Activated naive CD4-positive, alpha-beta T cell treated with anti-CD3 and anti-CD28 coated beads, Interleukin-2, amount 50 U/mL, for 72 hours (primary cell): ENCODE measurements around the gene CTNS. TPM values are rescaled to one million over a fixed set of nuclear protein-coding genes. Genes with fewer than 3 reads are reported as not detected.
"Not testable (repeated sequence)": the region's sequence is repeated elsewhere in the genome, so short reads cannot be mapped to it uniquely, and the experiment has no call there.

ENCODE experiments used
- ATAC-seq, 2 donors: fragments of 150-1000 bp; cut with Tn5 transposase; 2 replicates each; pipeline ENCODE4 v1.10.0; 2021; ENCODE audit warnings: mild to moderate bottlenecking in 2 of 2, moderate library complexity in 2 of 2
- DNase-seq, 2 donors: peaks; one replicate each; pipeline ENCODE4 v3.0.0; 2021 to 2022; ENCODE audit warnings: low spot score in 2 of 2
- H3K27ac Mint-ChIP-seq, 2 donors: one replicate each; pipeline ENCODE4 v1.8.0; 2022; ENCODE audit warnings: mild to moderate bottlenecking in 2 of 2, mixed read lengths in 2 of 2
- H3K36me3 Mint-ChIP-seq, 2 donors: one replicate each; pipeline ENCODE4 v1.8.0; 2022; ENCODE audit warnings: mixed read lengths in 2 of 2
- H3K9me3 Mint-ChIP-seq, 2 donors: one replicate each; pipeline ENCODE4 v1.8.0; 2022; ENCODE audit warnings: mixed read lengths in 2 of 2
- total RNA-seq, 2 donors: library from RNA; stranded (reverse); gene quantifications; one replicate each; pipeline ENCODE4 v1.2.3, GENCODE V29; 2022

The CTNS gene
- total RNA-seq, 2 donors from 2014 or later: 4.9 to 8.7 TPM

DNA sequence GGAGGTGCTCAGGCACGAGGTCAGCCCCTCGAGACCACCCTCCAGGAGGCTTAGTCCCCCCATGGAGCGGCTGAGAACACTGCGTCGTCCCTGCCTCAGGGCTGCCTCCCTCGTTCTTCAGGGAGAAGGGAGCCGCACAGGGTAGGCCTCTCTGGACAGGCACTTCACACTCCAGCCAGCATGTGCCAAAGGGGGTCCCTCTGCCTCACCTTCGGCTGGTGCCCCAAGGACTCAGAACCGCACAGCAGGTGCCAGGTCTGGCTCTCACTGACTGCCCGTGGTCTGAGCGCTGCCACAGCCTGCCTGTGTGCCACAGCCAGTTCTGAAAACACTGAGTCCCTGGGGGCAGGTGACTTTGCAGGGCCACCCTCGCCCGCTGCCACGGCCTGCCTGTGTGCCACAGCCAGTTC is 52.3 kb downstream of the CTNS start:
- peaks cover 6 to 7% of the 10 kb centered on the region in 2 donors for H3K36me3 Mint-ChIP-seq
- no peaks in the 10 kb centered on the region for H3K9me3 Mint-ChIP-seq
- no peak for DNase-seq
- no peak for ATAC-seq
- H3K27ac Mint-ChIP-seq: no peak overlapping the region

DNA sequence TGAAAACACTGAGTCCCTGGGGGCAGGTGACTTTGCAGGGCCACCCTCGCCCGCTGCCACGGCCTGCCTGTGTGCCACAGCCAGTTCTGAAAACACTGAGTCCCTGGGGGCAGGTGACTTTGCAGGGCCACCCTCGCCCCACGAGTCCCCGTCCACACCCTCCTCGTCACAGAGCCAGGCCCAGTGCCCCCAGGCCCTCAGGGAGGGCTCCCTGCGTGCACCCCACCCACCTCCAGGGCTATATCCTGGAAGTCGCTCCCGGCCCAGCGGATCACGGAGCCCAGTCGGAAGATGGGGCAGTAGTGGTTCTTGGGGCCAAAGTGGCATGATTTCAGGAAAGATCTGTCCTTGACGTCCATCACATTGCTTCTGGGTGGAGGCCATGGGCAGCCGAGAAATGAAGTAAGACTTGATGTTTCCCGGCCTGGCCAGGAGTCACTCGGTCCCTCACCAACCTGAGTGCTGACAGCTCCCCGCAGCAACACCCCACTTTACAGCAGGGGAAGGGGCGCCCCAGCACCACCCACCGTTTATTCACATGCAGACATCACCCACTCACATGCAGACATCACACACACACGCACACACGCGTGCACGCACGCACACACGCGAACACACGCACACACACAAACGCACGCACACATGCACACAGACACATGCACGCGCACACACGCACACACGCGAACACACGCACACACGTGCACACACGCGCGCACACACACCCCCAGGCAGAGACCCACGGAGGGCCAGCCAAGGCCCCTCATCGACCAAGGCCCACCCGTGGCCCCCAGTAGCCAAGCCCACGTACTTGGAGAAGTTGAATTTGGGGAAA is 52.9 kb downstream of the CTNS start:
- ATAC-seq: no peak
- Mint-ChIP-seq H3K9me3 (no peaks in the 10 kb centered on the region), H3K27ac (peak overlapping the region in 1 of 2 donors; percentile 36), H3K36me3 (peaks cover 6 to 9% of the 10 kb centered on the region in 2 donors)
- DNase-seq: no peak

DNA sequence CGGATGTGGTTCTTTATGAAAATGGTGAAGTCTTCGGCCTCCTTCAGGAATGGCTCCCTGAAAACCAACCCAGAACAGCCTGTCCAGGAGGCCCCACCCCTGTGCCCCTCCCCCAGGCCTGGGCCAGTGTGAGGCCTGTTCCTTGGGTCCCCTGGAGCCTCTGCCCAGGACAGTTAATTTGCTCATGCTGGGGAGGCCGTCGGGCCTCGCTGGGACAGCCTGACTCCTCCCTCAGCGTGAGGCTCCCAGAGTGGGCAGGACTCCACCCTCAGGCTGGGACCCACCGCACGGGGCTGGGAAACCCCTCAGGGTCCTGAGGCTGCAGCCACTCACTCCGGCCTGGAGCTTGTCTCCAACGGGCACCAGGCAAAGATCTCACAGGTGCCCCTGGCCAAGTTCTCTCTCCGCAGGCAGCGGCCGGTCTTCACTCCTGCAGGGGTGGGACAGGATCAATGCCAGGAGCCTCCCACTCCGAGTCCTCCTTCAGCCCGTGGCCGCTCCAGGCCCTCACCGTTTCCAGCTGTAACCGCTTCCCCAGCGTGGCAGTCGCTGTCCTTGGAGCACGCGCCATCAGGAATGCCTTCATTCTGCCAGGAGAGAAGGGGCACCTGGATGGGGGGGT is 53.6 kb downstream of the CTNS start:
- DNase-seq: no peak

DNA sequence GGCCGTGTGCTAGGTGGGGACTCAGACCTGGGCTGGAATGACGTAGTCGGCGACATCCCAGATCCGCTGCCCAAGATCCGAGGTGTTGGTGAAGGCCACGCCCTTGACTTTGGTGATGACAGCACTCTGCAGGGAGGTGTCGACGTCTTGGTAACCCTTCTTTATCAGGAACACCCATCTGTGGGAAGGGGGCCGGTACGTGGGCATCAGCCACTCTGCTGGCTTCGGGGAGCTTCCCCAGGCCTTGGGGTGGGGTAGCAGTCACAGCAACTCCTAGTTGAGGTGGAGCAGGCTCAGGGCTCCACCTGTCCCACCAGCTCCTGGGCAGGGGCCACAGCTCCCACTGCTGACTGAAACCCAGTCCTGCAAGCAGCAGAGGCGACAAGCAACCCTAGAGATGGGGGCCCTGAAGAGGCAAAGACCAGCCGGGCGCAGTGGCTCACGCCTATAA is 55.1 kb downstream of the CTNS start:
- H3K36me3 Mint-ChIP-seq: peaks cover 6 to 13% of the 10 kb centered on the region in 2 donors
- ATAC-seq: no peak
- no peak for DNase-seq
- no peaks in the 10 kb centered on the region for H3K9me3 Mint-ChIP-seq
- no peak overlapping the region for H3K27ac Mint-ChIP-seq

More for the DNA sequence above, 53.6 kb downstream of the CTNS start:
- Mint-ChIP-seq H3K27ac (no peak overlapping the region), H3K36me3 (peaks cover 6 to 13% of the 10 kb centered on the region in 2 donors), H3K9me3 (no peaks in the 10 kb centered on the region)
- no peak for ATAC-seq

DNA sequence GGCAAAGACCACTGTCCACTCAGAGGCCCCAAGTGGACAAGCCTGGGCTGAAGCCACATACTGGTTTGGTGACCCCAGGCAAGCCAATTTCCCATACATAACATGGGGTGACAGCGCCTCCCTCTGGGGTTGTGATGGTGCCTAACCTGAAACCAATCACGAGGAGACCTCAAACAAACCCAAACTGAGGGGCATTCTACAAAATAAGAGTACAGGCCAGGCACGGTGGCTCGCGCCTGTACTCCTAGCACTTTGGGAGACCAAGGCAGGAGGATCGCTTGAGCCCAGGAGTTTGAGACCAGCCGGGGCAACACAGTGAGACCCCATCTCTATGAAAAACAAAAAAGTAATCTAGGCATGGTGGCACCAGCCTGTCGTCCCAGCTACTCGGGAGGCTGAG is 55.8 kb downstream of the CTNS start:
- no peak for ATAC-seq
- Mint-ChIP-seq H3K27ac (no peak overlapping the region), H3K36me3 (peaks cover 6 to 14% of the 10 kb centered on the region in 2 donors), H3K9me3 (no peaks in the 10 kb centered on the region)
- no peak for DNase-seq

DNA sequence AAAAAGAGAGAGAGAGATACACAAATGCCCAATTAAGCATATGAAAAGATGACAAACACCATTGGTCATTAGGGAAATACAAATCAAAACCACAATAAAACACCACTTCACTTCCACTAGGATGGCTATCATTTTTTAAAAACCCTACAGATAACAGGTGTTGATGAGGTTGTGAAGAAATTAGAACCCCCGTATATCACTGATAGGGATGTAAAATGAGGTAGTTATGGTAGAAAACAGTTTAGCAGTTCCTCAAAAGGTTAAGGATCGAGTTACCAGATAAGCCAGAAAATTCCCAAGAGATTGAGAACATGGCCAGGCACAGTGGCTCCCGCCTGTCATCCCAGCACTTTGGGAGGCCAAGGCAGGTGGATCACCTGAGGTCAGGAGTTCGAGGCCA is 56.6 kb downstream of the CTNS start:
- H3K27ac Mint-ChIP-seq: no peak overlapping the region
- DNase-seq (no peak), ATAC-seq (no peak)
- peaks cover 0 to 4% of the 10 kb centered on the region in 2 donors for H3K9me3 Mint-ChIP-seq
- H3K36me3 Mint-ChIP-seq: peaks cover 6 to 21% of the 10 kb centered on the region in 2 donors

DNA sequence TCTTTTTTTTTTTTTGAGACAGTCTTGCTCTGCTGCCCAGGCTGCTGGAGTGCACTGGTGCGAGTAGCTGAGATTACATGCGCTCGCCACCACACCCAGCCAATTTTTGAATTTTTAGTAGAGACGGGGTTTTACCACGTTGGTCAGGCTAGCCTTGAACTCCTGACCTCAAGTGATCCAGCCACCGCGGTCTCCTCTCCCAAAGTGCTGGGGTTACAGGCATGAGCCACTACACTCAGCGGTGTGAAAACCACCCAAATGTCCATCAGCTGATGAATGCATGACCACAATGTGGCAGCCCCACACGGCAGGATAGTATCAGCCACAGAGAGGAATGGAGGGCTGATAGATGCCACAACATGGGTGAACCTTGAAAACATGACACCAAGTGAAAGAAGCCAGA is 57.3 kb downstream of the CTNS start:
- peak in 1 of 2 donors; percentile 90 for DNase-seq
- peaks cover 0 to 4% of the 10 kb centered on the region in 2 donors for H3K9me3 Mint-ChIP-seq
- peaks cover 6 to 21% of the 10 kb centered on the region in 2 donors for H3K36me3 Mint-ChIP-seq
- peak; percentile 36 to 87 for ATAC-seq
- peak overlapping the region in 1 of 2 donors; percentile 75 for H3K27ac Mint-ChIP-seq

DNA sequence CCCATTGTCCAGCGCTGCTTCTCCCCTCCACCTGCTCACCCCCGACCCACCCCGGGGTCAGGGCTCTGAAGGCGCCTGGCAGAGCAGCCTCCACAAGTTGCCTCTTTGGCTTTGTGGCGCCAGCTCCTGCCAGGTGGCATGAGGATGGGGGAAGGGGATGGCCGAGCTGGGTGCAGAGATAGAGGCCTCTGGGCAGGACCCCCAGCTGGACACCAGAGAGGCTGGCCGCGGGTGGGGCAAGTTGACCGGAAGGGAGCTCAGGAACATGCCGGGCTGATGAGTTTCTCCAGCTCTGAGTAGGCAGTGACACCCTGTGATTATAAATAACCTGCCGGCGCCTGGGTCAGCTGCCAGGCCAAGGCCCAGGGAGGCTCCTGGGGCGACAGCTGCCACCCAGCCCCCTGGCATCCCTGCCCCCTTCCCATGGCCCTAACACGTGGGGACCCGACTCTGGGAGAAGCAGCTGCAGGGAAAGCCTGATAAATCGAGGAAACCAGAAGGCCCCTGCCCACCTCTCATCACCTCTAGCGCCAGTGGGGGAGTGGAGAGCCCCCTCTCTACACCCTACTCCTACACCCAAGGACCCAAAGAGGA is 58.7 kb downstream of the CTNS start:
- DNase-seq (no peak), ATAC-seq (peak; percentile 30 to 46)
- peaks cover 6 to 21% of the 10 kb centered on the region in 2 donors for H3K36me3 Mint-ChIP-seq
- H3K9me3 Mint-ChIP-seq: peaks cover 0 to 4% of the 10 kb centered on the region in 2 donors
- H3K27ac Mint-ChIP-seq: peak overlapping the region in 1 of 2 donors; percentile 75

DNA sequence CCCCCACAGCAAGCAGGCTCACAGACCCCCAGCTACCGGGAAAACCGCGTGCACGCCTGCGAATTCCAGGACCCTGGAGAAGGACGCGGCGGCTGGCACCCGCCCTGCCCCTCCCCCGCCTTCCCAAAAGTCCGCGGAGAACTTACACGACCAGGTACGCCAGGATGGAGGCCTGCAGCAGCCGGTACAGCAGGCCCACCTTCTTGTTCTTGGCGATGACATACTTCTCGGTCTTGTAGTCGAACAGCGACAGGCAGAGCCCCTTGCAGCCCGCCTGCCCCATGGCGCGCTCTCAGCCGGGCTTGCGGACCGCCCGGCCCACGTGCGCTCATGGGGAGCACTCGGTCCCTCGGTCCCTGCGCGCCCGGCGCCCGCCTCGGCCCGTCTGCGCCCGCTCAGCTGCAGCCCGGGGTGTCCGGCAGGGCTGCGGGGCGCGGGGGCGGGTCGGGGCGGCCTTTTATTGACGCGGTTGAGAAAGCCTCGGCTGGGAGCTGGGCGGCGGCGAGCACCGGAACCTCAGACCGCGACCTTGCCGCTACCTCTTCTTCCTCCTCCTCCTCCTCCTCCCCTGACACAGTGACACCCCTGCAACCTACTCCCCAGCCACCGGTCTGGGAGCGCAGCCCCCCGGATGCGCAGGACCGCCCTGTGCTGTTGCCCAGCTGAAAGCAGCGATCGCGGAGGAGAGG is 59.3 kb downstream of the CTNS start, which contains the start of gene P2RX5:
Gene P2RX5 (minus strand): TSS at position 433 of the 689 bp plus-strand sequence. CDS start 150 bp downstream, at position 283.
- peak within 1 kb of the TSS; percentile 75 to 89 for H3K27ac Mint-ChIP-seq

DNA sequence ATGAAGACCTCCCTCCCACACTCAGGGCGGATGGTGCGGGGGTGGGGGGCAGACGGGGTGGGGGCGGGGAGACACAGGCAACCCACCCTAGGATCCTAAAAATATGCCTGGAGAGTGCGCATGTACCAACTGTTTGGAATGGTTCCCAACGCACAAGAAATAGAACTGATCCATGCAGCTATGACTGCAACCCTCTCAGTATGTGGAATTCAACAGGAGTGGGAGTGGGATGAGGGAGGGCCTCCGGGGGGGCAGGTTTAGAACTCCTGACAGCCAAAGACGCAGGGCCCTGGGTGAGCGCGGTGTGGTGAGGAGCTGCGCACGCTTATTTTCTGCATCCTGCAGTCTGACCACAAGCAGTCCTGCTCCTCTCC is 60.5 kb downstream of the CTNS start:
- H3K36me3 Mint-ChIP-seq: peaks cover 5 to 25% of the 10 kb centered on the region in 2 donors
- ATAC-seq (no peak), DNase-seq (no peak)
- peaks cover 0 to 12% of the 10 kb centered on the region in 2 donors for H3K9me3 Mint-ChIP-seq
- no peak overlapping the region for H3K27ac Mint-ChIP-seq

More for the DNA sequence above, 59.3 kb downstream of the CTNS start, which contains the start of gene P2RX5:
- peak; percentile 45 to 79 for DNase-seq
- Mint-ChIP-seq H3K36me3 (peaks cover 5 to 22% of the 10 kb centered on the region in 2 donors), H3K9me3 (peaks cover 0 to 7% of the 10 kb centered on the region in 2 donors)
- peak; percentile 62 to 73 for ATAC-seq

DNA sequence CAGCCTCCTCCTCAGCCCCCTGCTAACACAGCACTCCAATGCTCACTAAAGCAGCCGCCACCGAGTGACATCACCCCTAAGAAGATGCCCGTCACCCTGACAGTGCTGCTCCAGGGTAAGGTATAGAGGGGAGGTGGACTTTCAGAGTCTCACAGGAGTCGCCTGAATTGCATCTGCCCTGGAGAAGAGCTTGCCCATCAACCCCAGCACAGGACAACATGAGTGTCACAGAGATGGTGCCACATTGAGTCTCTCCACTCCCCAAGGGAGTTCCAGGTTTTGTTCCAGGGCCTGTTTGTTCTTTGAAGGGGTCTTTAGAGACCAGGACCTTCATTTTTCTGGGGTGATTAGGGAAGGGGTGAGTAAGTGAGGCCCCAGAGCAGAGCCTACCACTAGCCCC is 61.6 kb downstream of the CTNS start:
- ATAC-seq: no peak
- DNase-seq: no peak
- Mint-ChIP-seq H3K9me3 (peaks cover 7 to 20% of the 10 kb centered on the region in 2 donors), H3K36me3 (peaks cover 15 to 35% of the 10 kb centered on the region in 2 donors), H3K27ac (no peak overlapping the region)

DNA sequence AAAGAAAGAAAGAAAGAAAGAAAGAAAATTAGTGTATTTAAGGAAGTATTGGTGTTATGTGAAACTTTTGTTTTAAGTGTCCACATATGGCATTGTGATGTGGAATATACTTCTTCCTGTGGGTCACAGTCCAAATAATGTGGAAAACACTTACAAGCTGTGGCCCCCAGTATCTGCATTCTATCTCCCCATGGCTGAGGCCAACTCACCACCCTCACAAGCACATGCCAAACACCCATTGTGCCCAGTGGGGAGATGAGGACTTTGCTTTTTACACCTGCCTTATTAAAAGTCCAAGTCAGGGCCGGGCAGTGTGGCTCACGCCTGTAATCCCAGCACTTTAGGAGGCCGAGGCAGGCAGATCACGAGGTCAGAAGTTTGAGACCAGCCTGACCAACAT is 63.4 kb downstream of the CTNS start:
- peaks cover 7 to 20% of the 10 kb centered on the region in 2 donors for H3K9me3 Mint-ChIP-seq

DNA sequence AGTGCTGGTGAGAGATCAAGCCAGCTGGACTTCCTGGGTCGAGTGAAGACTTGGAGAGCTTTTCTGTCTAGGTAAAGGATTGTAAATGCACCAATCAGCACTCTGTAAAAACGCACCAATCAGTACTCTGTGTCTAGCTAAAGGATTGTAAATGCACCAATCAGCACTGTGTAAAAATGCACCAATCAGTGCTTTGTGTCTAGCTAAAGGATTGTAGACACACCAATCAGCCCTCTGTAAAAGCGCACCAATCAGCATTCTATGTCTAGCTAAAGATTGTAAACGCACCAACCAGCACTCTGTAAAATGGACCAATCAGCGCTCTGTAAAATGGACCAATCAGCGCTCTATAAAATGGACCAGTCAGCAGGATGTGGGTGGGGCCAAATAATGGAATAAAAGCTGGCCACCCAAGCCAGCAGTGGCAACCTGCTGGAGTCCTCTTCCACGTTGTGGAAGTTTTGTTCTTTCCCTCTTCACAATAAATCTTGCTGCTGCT is 65.5 kb downstream of the CTNS start:
- DNase-seq, ATAC-seq, H3K27ac Mint-ChIP-seq: not testable (repeated sequence)
- H3K36me3 Mint-ChIP-seq: peaks cover 15 to 29% of the 10 kb centered on the region in 2 donors
- H3K9me3 Mint-ChIP-seq: peaks cover 7 to 20% of the 10 kb centered on the region in 2 donors

More for the DNA sequence above, 63.4 kb downstream of the CTNS start:
- DNase-seq: no peak
- Mint-ChIP-seq H3K36me3 (peaks cover 15 to 29% of the 10 kb centered on the region in 2 donors), H3K27ac (no peak overlapping the region)
- no peak for ATAC-seq

DNA sequence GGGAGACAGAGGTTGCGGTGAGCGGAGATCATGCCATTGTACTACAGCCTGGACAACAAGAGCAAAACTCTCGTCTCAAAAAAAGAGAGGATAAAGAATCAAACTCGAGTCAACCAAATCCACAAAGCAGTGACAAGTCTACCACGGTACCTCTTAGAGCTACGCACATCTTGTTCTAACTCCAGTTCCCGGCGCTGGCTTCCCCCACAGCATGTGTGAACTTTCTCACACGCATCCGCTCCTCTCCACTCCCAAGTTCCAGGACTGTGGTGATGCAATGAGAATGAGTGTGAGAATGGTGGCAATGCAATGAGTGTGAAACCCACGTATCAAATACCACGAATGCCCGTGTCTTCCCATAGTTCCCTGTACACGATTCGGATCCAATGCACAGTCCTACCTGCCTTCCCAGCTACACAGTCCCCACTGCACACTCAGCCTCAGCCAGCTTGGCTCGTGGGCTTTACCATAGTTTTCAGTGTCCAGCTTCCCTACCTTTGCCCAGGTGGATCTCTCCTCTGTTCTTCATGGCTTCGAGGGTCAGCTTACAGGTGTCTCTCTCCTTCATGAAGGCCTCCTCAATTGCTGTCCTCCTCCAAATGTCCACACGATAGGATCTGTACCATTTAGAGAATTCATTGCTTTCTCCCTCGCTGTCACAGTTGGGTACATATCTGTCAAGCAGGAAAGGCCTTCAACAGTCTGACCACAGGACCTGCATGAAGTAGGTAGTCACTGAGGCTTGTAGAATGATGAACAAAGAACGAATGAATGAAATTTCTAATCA is 68.6 kb downstream of the CTNS start:
- Mint-ChIP-seq H3K36me3 (peaks cover 15 to 34% of the 10 kb centered on the region in 2 donors), H3K27ac (peak overlapping the region in 1 of 2 donors; percentile 59), H3K9me3 (peaks cover 7 to 16% of the 10 kb centered on the region in 2 donors)
- ATAC-seq (no peak), DNase-seq (no peak)

DNA sequence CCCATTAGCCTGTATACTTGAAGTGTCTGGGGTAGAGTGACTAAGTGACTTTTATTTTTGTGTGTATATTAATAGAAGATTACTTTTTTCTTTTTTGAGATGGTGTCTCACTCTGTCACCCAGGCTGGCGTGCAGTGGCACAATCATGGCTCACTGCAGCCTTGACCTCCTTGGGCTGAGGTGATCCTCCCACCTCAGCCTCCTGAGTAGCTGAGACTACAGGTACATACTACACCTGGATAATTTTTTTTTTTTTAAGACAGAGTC is 69.1 kb downstream of the CTNS start:
- ATAC-seq, H3K27ac Mint-ChIP-seq, DNase-seq: not testable (repeated sequence)
- H3K36me3 Mint-ChIP-seq: peaks cover 15 to 32% of the 10 kb centered on the region in 2 donors
- H3K9me3 Mint-ChIP-seq: peaks cover 7 to 16% of the 10 kb centered on the region in 2 donors
